Heart right ventricle (tissue), 16 donors: ENCODE data around the gene CCDC174. TPM values are rescaled to one million over a fixed set of nuclear protein-coding genes. Genes with fewer than 3 reads are reported as not detected.

Experiments used
- ATAC-seq, 8 donors: fragments of 200-7000 bp; cut with Tn5 transposase; one replicate each; pipeline ENCODE4 v1.9.1; 2020; ENCODE audit warnings: mild to moderate bottlenecking in 8 of 8, moderate library complexity in 8 of 8, moderate number of reproducible peaks in 1 of 8
- DNase-seq, 2 donors: peaks; one replicate each; pipeline ENCODE4 v3.0.0-alpha.2; 2020
- H3K27ac ChIP-seq, 10 donors: fragments of 200-600 bp; sonication (generic) in 2 of 10; one replicate each; pipeline versions ENCODE4 v1.5.0 to v1.8.0; 2020 to 2022; ENCODE audit warnings: mild to moderate bottlenecking in 3 of 10
- H3K27me3 ChIP-seq, 7 donors: fragments of 200-600 bp; one replicate each; pipeline ENCODE4 v1.8.0; 2021 to 2022; ENCODE audit warnings: mild to moderate bottlenecking in 2 of 7
- H3K36me3 ChIP-seq, 9 donors: fragments of 200-600 bp; sonication (generic) in 1 of 9; one replicate each; pipeline versions ENCODE4 v1.5.0 to v1.8.0; 2020 to 2022; ENCODE audit warnings: mild to moderate bottlenecking in 2 of 9
- H3K4me1 ChIP-seq, 9 donors: fragments of 200-600 bp; sonication (generic) in 1 of 9; one replicate each; pipeline versions ENCODE4 v1.5.0 to v1.8.0; 2020 to 2022; ENCODE audit warnings: mild to moderate bottlenecking in 4 of 9
- H3K4me3 ChIP-seq, 10 donors: fragments of 200-600 bp; sonication (generic) in 2 of 10; one replicate each; pipeline versions ENCODE4 v1.5.0 to v1.8.0; 2020 to 2022; ENCODE audit warnings: mild to moderate bottlenecking in 7 of 10, moderate library complexity in 2 of 10
- H3K9me3 ChIP-seq, 11 donors: fragments of 200-600 bp in 10 of 11; sonication (generic) in 2 of 11; one replicate each; pipeline versions ENCODE4 v1.5.0 to v1.8.0; 2013 to 2022; ENCODE audit warnings: mild to moderate bottlenecking in 2 of 11, control low read depth in 1 of 11, moderate library complexity in 1 of 11
- CTCF ChIP-seq, 9 donors: fragments of 200-600 bp; sonication (generic) in 2 of 9; IDR thresholded peaks; one replicate each; pipeline versions ENCODE4 v1.5.0 to v1.8.0; 2021 to 2022; ENCODE audit warnings: antibody characterized with exemption in 9 of 9, mild to moderate bottlenecking in 5 of 9, moderate library complexity in 1 of 9
- WGBS, 2 donors: extraction: QIAGEN DNeasy Blood & Tissue Kit; methylation state at CpG; one replicate each; pipeline ENCODE4 v1.1.7; 2013; ENCODE audit warnings: inconsistent platforms in 1 of 2; 5-methylcytosine and 5-hydroxymethylcytosine counted together
- intact Hi-C, 10 donors: fragments of 100-400 bp; cut with DNase I; formaldehyde crosslinking; loops; one replicate each; pipeline versions ENCODE4 v1.11.1 to v1.14.2; 2022
- polyA plus RNA-seq, 2 donors: library from polyadenylated mRNA; stranded (reverse); fragments of 200-250 nt; gene quantifications; one replicate each; pipeline ENCODE4 v1.2.3, GENCODE V29; 2013
- total RNA-seq, 10 donors: library from RNA; stranded (reverse); fragmentation: NEBNext Ultra II Directional in 3 of 10; extraction: Animal tissue kit (Norgen Biotek cat#: 25700) in 3 of 10; gene quantifications; one replicate each; pipeline versions ENCODE4 v1.2.1 to v1.2.4, GENCODE V29; 2021 to 2023
- donor health status: Arrhythmogenic right ventricular cardiomyopathy.
- donor health status: ischemic (EF 13 %, LVEDD 7.1; RV severe dilation, severe dysfunction).
- donor health status: healthy with polysubstance abuse.
- donor health status: DM: no; HTN: yes; CAD: no.
- donor health status: DM: no; HTN: no; CAD: no.
- donor health status: ischemic (EF 25% LVEDD 6.9; RV normal size, moderate dysfunction).
- donor health status: ischemic (EF 25% LVEDD 5.7; RV mildly dilated, moderate dysfunction).
- donor health status: healthy.
- donor health status: DM: yes; HTN: yes; CAD: no.
- donor health status: Ischemic cardiomyopathy.
- donor health status: ischemic (EF 35%, LVEDD 5.7; RV mildly dilated, moderate dysfunction).
- donor health status: nonischemic (EF 11% LVEDD 7.7; RV severe dilation, severe dysfunction).
- donor health status: DM: yes; HTN: yes; CAD: no.
- donor health status: PGD.
- donor health status: ischemic (EF 29% LVEDD 5.4; RV normal size, mild dysfunction).
- donor health status: nonischemic (EF 23%, LVEDD 6.1; RV moderate dilation, normal function).

The CCDC174 gene
- total and polyA plus RNA-seq, 12 donors: 10.0 to 18.6 (median 11.6) TPM

- no peak for ATAC-seq
- H3K4me1 ChIP-seq: peaks cover 0 to 11% (median 4%) of the 10 kb centered on the region in 9 donors
- 93 to 95% methylated on average over 4 of the region's 4 CpGs for WGBS, 2 donors
- no peak overlapping the region for H3K4me3 ChIP-seq
- no peak for DNase-seq
- peaks cover 0 to 6% (median 2%) of the 10 kb centered on the region in 7 donors for H3K27me3 ChIP-seq
- H3K27ac ChIP-seq: no peak overlapping the region
- H3K9me3 ChIP-seq: no peaks in the 10 kb centered on the region
- no peak for TF ChIP-seq CTCF (IDR thresholded peaks at IDR 0.05)
- H3K36me3 ChIP-seq: no peaks in the 10 kb centered on the region
- intact Hi-C loops: no loop called here
Measured at GRCh38 chr3:14621093-14621492, 30.5 kb upstream of the CCDC174 start.

- Histone ChIP-seq H3K27me3 (peaks cover 0 to 5% (median 0%) of the 10 kb centered on the region in 7 donors), H3K27ac (no peak overlapping the region), H3K4me3 (no peak overlapping the region), H3K4me1 (peaks cover 0 to 11% (median 4%) of the 10 kb centered on the region in 9 donors), H3K36me3 (no peaks in the 10 kb centered on the region), H3K9me3 (no peaks in the 10 kb centered on the region)
- intact Hi-C loops: no loop called here
- WGBS, 2 donors: 78 to 86% methylated on average over 6 of the region's 6 CpGs
- ATAC-seq: no peak
- TF ChIP-seq CTCF (IDR thresholded peaks at IDR 0.05): no peak
- no peak for DNase-seq
Measured at GRCh38 chr3:14622368-14622767, 29.2 kb upstream of the CCDC174 start.

GRCh38 chr3:14623569-14624051 lies 28.0 kb upstream of the CCDC174 start:
- no peak for DNase-seq
- TF ChIP-seq CTCF (IDR thresholded peaks at IDR 0.05): no peak

GRCh38 chr3:14624498-14624897 lies 27.1 kb upstream of the CCDC174 start:
- TF ChIP-seq CTCF (IDR thresholded peaks at IDR 0.05): no peak
- Histone ChIP-seq H3K4me1 (peaks cover 0 to 11% (median 4%) of the 10 kb centered on the region in 9 donors), H3K36me3 (no peaks in the 10 kb centered on the region), H3K4me3 (no peak overlapping the region), H3K9me3 (peaks cover 0 to 10% (median 0%) of the 10 kb centered on the region in 11 donors), H3K27ac (peak overlapping the region in 2 of 10 donors; percentile 22 to 55), H3K27me3 (peaks cover 0 to 5% (median 0%) of the 10 kb centered on the region in 7 donors)
- intact Hi-C loops: no loop called here
- peak in 2 of 8 donors; percentile 24 to 43 for ATAC-seq
- no peak for DNase-seq

More at GRCh38 chr3:14623569-14624051, 28.0 kb upstream of the CCDC174 start:
- Histone ChIP-seq H3K27ac (peak overlapping the region in 2 of 10 donors; percentile 7 to 10), H3K4me1 (peaks cover 0 to 11% (median 4%) of the 10 kb centered on the region in 9 donors), H3K9me3 (peaks cover 0 to 9% (median 0%) of the 10 kb centered on the region in 11 donors), H3K27me3 (peaks cover 0 to 5% (median 0%) of the 10 kb centered on the region in 7 donors), H3K4me3 (no peak overlapping the region), H3K36me3 (no peaks in the 10 kb centered on the region)
- ATAC-seq: peak in 7 of 8 donors; percentile 39 to 80 (median 60)
- WGBS, 2 donors: 33 to 38% methylated on average over 4 of the region's 4 CpGs
- intact Hi-C loops: no loop called here
